ENCODE results near the gene FXYD5. TPM values are rescaled to one million over a fixed set of nuclear protein-coding genes. Genes with fewer than 3 reads are reported as not detected.

The FXYD5 gene
- total and polyA plus RNA-seq, 4 donors = 2.2 to 22.0 (median 7.3) TPM

GRCh38 chr19:35146746-35147459, 7.6 kb upstream of the FXYD5 start:
- no peak for DNase-seq (ENCODE audit: low spot score)
- Histone ChIP-seq H3K4me1 (ENCODE audit: control insufficient read depth in 4 of 4, insufficient read depth in 4 of 4, low read length in 3 of 4) (peaks cover 0 to 6% (median 2%) of the 10 kb centered on the region in 4 donors), H3K9ac (ENCODE audit: low read depth in 1 of 2, low read length in 2 of 2) (no peak overlapping the region), H3K4me3 (ENCODE audit: low read depth in 1 of 3, low read length in 3 of 3) (no peak overlapping the region), H3K9me3 (ENCODE audit: control insufficient read depth in 4 of 4, low read length in 3 of 4) (no peaks in the 10 kb centered on the region), H3K27me3 (ENCODE audit: control insufficient read depth in 4 of 4, insufficient read depth in 4 of 4, low read length in 3 of 4) (no peaks in the 10 kb centered on the region), H3K36me3 (ENCODE audit: control insufficient read depth in 4 of 4, insufficient read depth in 3 of 4, low read depth in 1 of 4, low read length in 3 of 4) (no peaks in the 10 kb centered on the region), H3K27ac (ENCODE audit: low read depth in 1 of 2, low read length in 2 of 2) (no peak overlapping the region)
- TF ChIP-seq, protein P1, sequence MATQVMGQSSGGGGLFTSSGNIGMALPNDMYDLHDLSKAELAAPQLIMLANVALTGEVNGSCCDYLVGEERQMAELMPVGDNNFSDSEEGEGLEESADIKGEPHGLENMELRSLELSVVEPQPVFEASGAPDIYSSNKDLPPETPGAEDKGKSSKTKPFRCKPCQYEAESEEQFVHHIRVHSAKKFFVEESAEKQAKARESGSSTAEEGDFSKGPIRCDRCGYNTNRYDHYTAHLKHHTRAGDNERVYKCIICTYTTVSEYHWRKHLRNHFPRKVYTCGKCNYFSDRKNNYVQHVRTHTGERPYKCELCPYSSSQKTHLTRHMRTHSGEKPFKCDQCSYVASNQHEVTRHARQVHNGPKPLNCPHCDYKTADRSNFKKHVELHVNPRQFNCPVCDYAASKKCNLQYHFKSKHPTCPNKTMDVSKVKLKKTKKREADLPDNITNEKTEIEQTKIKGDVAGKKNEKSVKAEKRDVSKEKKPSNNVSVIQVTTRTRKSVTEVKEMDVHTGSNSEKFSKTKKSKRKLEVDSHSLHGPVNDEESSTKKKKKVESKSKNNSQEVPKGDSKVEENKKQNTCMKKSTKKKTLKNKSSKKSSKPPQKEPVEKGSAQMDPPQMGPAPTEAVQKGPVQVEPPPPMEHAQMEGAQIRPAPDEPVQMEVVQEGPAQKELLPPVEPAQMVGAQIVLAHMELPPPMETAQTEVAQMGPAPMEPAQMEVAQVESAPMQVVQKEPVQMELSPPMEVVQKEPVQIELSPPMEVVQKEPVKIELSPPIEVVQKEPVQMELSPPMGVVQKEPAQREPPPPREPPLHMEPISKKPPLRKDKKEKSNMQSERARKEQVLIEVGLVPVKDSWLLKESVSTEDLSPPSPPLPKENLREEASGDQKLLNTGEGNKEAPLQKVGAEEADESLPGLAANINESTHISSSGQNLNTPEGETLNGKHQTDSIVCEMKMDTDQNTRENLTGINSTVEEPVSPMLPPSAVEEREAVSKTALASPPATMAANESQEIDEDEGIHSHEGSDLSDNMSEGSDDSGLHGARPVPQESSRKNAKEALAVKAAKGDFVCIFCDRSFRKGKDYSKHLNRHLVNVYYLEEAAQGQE (IDR thresholded peaks at IDR 0.05) = no peak
- no peak for TF ChIP-seq FOXA1 (IDR thresholded peaks at IDR 0.05)
- TF ChIP-seq RAD21 (IDR thresholded peaks at IDR 0.05) = no peak
- no peak for TF ChIP-seq NR2F2 (IDR thresholded peaks at IDR 0.05)
- no peak for TF ChIP-seq EGR1 (IDR thresholded peaks at IDR 0.05; ENCODE audit: low read depth in 2 of 2)
- no peak for TF ChIP-seq RXRA (IDR thresholded peaks at IDR 0.05)
- TF ChIP-seq JUND (IDR thresholded peaks at IDR 0.05) = no peak
- no peak for TF ChIP-seq HNF4G (IDR thresholded peaks at IDR 0.05)
- TF ChIP-seq SP1 (IDR thresholded peaks at IDR 0.05) = no peak
- TF ChIP-seq MAX (IDR thresholded peaks at IDR 0.05) = no peak
- TF ChIP-seq, protein P2, sequence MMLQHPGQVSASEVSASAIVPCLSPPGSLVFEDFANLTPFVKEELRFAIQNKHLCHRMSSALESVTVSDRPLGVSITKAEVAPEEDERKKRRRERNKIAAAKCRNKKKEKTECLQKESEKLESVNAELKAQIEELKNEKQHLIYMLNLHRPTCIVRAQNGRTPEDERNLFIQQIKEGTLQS (IDR thresholded peaks at IDR 0.05) = no peak
- no peak for TF ChIP-seq GABPA (IDR thresholded peaks at IDR 0.05 in 1 of 2, conservative IDR thresholded peaks at IDR 0.05 in 1 of 2)
- no peak for TF ChIP-seq HNF4A (conservative IDR thresholded peaks at IDR 0.05)
- TF ChIP-seq, protein P3, sequence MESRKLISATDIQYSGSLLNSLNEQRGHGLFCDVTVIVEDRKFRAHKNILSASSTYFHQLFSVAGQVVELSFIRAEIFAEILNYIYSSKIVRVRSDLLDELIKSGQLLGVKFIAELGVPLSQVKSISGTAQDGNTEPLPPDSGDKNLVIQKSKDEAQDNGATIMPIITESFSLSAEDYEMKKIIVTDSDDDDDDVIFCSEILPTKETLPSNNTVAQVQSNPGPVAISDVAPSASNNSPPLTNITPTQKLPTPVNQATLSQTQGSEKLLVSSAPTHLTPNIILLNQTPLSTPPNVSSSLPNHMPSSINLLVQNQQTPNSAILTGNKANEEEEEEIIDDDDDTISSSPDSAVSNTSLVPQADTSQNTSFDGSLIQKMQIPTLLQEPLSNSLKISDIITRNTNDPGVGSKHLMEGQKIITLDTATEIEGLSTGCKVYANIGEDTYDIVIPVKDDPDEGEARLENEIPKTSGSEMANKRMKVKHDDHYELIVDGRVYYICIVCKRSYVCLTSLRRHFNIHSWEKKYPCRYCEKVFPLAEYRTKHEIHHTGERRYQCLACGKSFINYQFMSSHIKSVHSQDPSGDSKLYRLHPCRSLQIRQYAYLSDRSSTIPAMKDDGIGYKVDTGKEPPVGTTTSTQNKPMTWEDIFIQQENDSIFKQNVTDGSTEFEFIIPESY (IDR thresholded peaks at IDR 0.05) = no peak
- TF ChIP-seq FOXA2 (IDR thresholded peaks at IDR 0.05) = no peak
- TF ChIP-seq, protein P4, sequence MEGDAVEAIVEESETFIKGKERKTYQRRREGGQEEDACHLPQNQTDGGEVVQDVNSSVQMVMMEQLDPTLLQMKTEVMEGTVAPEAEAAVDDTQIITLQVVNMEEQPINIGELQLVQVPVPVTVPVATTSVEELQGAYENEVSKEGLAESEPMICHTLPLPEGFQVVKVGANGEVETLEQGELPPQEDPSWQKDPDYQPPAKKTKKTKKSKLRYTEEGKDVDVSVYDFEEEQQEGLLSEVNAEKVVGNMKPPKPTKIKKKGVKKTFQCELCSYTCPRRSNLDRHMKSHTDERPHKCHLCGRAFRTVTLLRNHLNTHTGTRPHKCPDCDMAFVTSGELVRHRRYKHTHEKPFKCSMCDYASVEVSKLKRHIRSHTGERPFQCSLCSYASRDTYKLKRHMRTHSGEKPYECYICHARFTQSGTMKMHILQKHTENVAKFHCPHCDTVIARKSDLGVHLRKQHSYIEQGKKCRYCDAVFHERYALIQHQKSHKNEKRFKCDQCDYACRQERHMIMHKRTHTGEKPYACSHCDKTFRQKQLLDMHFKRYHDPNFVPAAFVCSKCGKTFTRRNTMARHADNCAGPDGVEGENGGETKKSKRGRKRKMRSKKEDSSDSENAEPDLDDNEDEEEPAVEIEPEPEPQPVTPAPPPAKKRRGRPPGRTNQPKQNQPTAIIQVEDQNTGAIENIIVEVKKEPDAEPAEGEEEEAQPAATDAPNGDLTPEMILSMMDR (IDR thresholded peaks at IDR 0.05; ENCODE audit: low read depth, low read length, missing input control) = no peak
- no peak for TF ChIP-seq YY1 (IDR thresholded peaks at IDR 0.05)
- no peak for TF ChIP-seq TAF1 (conservative IDR thresholded peaks at IDR 0.05)
- 70% methylated on average over 7 of the region's 7 CpGs for WGBS

All from liver (tissue), 9 donors.